Fibroblast of gingiva (primary cell): ENCODE measurements around the gene SMR3A.

Experiments
- DNase-seq: peaks from one replicate; pipeline ENCODE4 v3.0.0-alpha.2; 2011; ENCODE audit warnings: low read depth

Gene SMR3A

DNA sequence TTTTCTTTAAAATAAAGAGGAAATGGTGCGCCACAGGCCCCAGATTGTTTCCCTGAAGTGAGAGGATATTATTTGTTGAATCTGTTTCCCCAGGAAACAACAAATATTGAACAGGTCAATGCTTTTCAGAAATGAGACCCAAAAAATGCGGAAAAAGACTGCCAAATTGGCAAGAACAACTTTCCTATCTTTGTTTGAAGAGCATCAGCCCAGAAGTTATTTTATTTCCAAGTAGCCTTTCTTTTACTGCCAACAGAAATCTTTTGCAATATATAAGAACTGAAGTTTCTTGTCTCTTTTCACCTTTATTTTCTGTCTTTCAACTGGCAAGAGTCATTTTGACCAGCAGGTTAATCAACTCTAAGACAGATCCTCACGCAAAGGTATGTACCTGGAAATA lies at the start of gene SMR3A:
SMR3A (plus strand) TSS at position 301 of the 400 bp plus-strand sequence. CDS start 1,356 bp downstream, outside the sequence.
- DNase-seq = no peak

GRCh38 chr4:70313736-70314135 lies 46.8 kb upstream of the SMR3A start:
- DNase-seq = no peak

- DNase-seq = no peak
Measured at GRCh38 chr4:70315928-70316327, 44.6 kb upstream of the SMR3A start.

GRCh38 chr4:70326052-70326451 lies 34.5 kb upstream of the SMR3A start:
- DNase-seq = no peak

GRCh38 chr4:70334681-70335080 lies 25.9 kb upstream of the SMR3A start, which contains the start of gene CABS1:
Gene CABS1 (plus strand): TSS chr4:70334981. CDS start chr4:70335040, 59 bp downstream.
- no peak for DNase-seq

DNA sequence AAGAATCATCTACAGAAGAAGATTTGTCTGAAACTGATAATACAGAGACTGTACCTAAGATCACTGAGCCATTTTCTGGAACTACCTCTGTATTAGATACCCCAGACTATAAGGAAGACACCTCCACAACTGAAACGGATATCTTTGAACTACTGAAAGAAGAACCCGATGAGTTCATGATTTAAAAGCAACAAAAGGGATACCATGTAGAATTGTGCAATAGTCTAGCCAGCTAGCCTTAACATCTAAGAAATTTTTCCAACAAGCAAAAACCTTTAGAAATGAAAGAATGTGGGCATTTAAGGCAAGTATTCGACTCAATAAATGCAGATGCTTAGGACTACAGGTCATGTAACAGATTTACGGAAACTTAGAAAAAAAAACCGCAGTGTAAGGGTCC lies 24.5 kb upstream of the SMR3A start:
- DNase-seq = no peak

- no peak for DNase-seq
Measured at GRCh38 chr4:70337886-70338420, 22.6 kb upstream of the SMR3A start.

DNA sequence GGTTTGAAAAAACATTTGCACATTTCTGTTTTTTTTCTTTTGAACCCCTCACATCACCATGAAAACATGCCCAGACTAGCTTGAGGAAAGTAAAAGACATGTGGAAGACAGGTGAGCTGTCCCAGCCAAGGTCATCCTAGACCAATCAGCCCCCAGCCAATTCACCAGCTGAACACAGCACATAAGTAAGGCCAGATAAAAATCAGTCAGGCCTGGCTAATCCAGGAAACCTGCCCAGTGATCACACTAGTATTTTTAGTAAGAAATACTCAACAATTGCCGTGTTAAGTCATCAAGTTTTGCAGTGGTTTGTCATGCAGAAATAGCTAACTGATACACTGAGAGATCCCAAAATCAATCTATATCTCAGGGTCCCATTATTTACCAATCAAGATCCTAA lies 4.4 kb upstream of the SMR3A start:
- DNase-seq = no peak

GRCh38 chr4:70359115-70359661 lies 1.4 kb upstream of the SMR3A start:
- no peak for DNase-seq

DNA sequence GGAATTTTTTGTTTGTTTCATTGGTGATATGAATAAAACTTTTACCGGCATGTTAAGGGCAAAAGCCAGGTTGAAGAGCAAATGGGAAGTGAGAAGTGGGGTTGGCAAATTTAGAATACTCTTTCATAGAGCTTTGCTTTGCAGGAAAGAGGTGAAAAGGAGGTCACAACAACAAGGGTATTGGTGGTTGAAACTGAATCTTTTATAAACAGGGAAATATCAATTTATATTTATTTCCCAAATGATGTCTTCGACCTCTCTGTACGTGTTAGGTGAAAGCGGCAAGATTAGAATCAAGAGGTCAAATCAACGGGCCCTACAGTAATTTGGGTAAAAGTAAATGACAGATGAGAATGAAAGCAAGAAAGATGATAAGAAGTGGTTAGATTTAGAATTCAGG lies 3.4 kb downstream of the SMR3A start:
- DNase-seq = no peak

GRCh38 chr4:70365479-70365878 lies 4.9 kb downstream of the SMR3A start:
- no peak for DNase-seq

- no peak for DNase-seq
Measured at GRCh38 chr4:70367813-70368212, 7.3 kb downstream of the SMR3A start.

DNA sequence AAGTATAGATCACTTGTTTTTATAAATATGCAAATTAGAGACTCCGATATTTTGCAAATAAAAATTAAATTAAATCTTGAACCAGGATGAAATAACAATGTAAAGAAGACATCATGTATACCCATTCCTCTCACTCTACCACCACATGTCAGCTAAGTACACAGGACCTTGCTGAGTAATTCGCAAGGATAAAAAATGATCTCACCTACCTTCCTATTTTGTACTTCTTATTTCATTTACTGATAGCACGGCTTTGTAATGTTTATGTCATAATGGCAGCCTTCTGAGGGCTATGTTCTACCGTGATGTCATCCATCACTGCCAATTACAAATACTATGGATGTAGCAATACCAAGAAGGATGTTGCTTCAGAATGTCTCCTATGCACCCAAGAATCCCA lies 11.4 kb downstream of the SMR3A start:
- no peak for DNase-seq

DNA sequence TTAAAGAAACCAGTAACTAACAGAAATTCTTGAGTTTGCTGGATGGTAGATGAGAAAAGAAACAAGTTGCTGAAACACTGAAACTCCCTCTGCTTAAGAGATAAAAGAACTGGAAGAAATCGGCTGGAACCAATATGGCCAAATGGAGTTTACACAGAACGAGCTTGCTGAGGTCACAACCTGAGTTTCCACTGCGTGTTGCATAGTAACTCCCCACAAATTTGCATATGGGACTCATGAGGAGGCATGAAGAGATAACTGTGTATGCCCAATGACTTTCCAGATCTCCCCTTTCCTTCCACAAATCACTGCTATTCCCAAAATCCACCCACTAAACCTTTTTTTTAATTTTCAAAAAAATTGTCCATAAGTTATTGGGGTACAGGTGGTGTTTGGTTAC lies 12.2 kb downstream of the SMR3A start:
- no peak for DNase-seq

DNA sequence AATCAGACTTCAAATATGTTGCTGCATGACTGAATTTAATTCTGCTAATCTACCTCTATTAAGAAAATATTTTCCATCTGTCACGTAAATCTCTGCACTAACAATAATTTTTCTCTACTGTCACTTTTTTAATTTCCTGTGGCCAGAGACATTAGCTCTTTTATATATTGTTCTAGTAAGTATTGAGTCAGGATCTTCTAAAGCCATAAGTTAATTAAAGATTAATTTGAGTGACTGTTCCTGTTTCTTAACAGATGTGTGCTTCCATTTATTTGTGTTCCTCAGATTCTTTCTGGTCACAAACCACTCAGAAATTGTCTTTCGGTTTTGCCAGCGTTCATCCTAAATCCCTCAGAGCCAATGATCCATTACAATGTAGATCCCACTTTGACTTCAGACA lies 20.0 kb downstream of the SMR3A start:
- DNase-seq = no peak

DNA sequence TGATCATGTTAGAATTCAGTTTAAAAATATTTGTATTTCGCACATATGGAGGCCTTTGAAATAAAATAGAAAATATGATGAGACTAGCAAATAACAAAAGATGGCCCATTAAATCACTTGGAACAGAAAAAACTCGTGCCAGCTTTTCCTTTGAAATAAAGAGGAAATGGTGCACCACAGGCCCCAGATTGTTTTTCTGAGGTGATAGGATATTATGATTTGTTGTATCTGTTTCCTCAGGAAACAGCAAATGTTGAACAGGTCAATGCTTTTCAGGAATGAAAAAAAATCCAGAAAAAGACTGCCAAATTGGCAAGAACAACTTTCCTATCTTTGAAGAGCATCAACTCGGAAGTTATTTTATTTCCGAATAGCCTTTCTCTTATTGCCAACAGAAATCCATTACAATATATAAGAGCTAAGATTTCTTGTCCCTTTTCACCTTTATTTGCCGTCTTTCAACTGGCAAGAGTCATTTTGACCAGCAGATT lies 22.2 kb downstream of the SMR3A start, which contains the start of gene SMR3B:
SMR3B (plus strand) TSS at position 441 of the 491 bp plus-strand sequence. CDS start 1,380 bp downstream, outside the sequence.
- DNase-seq = no peak

GRCh38 chr4:70392057-70392776 lies 31.7 kb downstream of the SMR3A start:
- no peak for DNase-seq

DNA sequence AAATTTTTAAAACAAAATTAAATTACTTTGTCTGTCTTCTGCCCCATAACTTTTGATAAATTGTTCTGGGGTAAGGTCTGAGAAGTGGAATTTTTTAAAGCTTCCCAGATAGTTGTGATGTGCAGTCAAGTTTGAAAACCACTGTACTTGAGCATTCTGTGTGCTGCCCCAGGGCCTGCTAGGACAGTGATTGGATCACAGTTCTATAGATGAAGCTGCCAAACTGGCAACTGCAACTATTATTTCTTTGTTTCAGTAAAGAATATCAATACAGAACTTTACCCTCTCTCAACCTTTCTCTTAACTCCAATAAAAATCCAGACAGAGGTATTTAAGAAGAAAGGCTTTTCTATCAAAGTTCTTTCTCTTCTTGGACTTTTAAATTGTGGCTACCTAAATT lies 37.0 kb downstream of the SMR3A start, which contains the start of gene OPRPN:
OPRPN (plus strand) TSS at position 361 of the 400 bp plus-strand sequence. CDS start 1,346 bp downstream, outside the sequence.
- no peak for DNase-seq

DNA sequence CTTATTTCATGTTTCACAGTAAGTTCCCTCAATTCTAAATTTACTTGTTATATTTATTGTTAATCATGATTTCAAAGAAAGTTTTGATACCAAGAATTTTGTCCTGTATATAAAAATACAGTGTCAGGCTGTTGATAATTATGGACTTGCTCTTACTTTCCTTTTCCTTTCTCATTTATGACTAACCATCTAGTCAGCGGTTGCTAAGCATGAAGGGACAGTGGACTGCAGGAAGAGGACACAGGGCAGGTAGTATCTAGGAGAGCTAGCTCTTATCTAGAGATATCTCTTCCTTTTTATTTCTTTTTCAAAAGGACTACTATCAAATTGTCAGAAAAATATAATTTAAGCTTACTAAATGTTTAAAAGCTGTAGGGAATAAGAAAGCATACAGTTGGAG lies 38.8 kb downstream of the SMR3A start:
- no peak for DNase-seq

GRCh38 chr4:70402762-70403161 lies 42.2 kb downstream of the SMR3A start:
- DNase-seq = no peak

GRCh38 chr4:70405765-70406164 lies 45.2 kb downstream of the SMR3A start:
- DNase-seq = no peak
